H54 (cell line): ENCODE data around the gene GATC.
"Not testable (repeated sequence)": the region's sequence is repeated elsewhere in the genome, so short reads cannot be mapped to it uniquely, and the experiment has no call there.

ENCODE experiments used
- DNase-seq: peaks from one replicate; pipeline ENCODE4 v3.0.0; 2011; ENCODE audit warnings: low spot score, mixed read lengths; ENCODE audit not compliant: insufficient read length
- FAIRE-seq: peaks from 3 replicates; lab custom pipeline; 2011; peaks lifted over from hg19 to GRCh38; lab: Jason Lieb, UNC
- POLR2A ChIP-seq: IDR thresholded peaks from 2 replicates; pipeline ENCODE4 v1.6.1; 2011; ENCODE audit warnings: low read depth, mild to moderate bottlenecking, low read length

Gene GATC

DNA sequence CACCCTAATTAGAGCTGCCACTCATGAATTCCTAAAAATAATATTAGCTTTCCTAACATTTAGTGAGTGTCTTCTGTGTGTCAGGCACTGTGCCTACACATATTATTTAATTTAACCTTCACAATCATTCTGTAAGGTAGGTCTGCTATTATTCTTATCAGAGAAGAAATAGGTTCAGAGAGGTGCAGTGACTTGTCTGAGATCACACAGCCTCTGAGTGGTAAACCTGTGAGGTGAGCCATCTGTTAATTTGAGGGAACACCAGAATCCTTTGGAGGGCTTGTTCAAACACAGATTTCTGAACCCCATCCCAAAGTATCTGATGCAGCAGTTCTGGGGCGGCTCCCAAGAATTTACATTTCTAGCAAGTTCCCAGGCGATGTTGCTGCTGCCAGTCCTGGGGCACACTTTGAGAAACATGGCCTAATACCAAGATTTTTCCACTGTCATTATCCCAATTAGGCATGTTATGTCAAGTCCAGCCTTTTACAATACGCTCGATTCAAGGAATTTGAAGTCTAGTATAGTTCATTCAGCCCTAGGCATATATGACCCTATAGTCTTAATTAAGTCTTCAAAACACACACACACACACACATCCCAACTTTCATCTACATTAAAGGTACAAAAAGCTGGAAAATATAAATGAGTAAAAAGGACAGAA is 28.2 kb upstream of the GATC start:
- TF ChIP-seq POLR2A, result no peak
- no peak for FAIRE-seq
- no peak for DNase-seq

DNA sequence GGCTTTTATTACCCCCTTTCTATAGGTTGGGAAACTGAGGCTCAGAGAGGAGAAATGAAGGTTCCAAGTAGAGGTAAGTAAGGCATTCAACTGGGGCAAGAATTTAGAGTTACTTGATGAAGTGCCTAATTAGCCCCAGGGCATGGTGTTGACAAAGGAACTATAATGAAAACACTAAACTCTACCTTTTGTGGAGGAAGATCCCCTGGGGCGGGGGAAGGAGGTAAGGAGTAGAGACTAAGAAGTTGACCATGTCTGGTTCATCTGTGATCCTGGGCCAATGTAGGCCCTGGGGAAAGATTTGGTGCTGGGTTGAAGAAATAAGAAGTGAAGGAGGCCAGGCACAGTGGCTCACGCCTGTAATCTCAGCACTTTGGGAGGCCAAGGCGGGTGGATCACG is 24.5 kb upstream of the GATC start:
- no peak for FAIRE-seq
- no peak for TF ChIP-seq POLR2A
- no peak for DNase-seq

GRCh38 chr12:120422892-120423456 is 23.3 kb upstream of the GATC start:
- TF ChIP-seq POLR2A, result no peak
- DNase-seq (no peak), FAIRE-seq (no peak)

DNA sequence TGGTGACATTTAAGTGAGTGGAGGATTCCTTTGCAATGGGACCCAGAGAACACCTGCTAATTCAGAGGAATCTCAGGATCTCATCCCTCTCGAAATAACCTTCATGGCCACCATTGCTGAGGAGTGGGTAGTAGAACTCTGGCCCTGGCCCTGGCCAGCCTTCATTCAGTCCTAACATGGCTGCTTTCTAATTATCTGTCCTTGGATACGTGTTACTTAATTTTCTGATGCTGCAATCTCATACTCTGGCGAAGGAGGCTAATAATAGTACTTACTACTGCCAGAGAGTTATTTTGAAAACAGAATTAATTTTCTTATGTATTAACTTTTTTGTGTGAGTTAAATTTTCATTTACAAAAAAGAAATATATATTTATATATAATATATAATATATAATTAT is 20.4 kb upstream of the GATC start:
- TF ChIP-seq POLR2A, result no peak
- DNase-seq (no peak), FAIRE-seq (no peak)

DNA sequence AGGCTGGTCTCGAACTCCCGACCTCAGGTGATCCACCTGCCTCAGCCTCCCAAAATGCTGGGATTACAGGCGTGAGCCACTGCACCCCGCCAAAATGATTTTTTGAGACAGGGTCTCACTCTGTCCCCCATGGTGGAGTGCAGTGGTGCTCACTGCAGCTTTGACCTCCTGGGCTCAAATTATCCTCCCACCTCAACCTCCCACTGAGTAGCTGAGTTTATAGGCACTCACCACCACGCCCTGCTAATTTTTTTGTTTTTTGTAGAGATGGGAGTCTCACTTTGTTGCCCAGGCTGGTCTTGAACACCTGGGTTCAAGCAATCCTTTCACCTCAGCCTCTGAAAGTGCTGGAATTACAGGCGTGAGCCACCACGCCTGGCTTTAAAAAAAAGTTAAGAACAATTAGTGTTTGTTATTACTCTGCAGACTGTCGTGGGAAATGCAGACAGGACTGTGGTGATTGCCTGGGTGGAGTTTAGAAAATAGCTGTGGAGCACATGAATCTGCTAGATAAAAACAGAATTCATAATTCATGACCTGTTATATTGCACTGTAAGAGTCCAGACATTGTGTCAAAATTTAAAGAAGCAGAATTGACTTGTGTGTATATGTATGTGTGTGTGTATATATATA is 17.5 kb upstream of the GATC start:
- no peak for FAIRE-seq
- no peak for DNase-seq
- no peak for TF ChIP-seq POLR2A

DNA sequence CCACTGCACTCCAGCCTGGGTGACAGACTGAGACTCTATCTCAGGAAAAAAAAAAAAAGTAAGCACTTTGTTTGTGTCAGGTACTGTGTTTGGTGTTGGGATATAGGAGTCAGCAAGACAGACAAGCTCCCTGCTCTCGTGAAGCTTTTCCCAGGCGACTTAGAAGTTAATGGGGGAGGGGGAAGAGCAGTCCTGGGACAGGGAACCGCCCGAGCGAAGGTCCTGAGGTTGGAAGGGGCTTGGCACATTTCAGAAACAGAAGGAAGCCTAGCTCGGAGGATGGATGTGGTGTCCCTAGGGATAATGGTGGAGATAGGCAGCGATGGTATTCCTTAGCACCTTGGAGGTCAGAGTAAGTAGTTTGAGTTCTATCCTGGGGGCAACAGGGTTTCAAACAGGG is 16.9 kb upstream of the GATC start:
- TF ChIP-seq POLR2A, result no peak
- no peak for DNase-seq
- no peak for FAIRE-seq

GRCh38 chr12:120432772-120433525 is 13.3 kb upstream of the GATC start:
- FAIRE-seq, result no peak
- TF ChIP-seq POLR2A, result no peak
- DNase-seq, result no peak

- TF ChIP-seq POLR2A, result peak; percentile 50
- peak; percentile 94 for DNase-seq
- peak; percentile 94 for FAIRE-seq
Observed at GRCh38 chr12:120437735-120438494, 8.3 kb upstream of the GATC start, which contains the start of gene COX6A1. COX6A1 (plus strand) TSS chr12:120438113; CDS start chr12:120438127, 14 bp downstream.

- FAIRE-seq (no peak), DNase-seq (no peak)
- TF ChIP-seq POLR2A, result no peak
Observed at GRCh38 chr12:120438495-120439198, 7.6 kb upstream of the GATC start.

DNA sequence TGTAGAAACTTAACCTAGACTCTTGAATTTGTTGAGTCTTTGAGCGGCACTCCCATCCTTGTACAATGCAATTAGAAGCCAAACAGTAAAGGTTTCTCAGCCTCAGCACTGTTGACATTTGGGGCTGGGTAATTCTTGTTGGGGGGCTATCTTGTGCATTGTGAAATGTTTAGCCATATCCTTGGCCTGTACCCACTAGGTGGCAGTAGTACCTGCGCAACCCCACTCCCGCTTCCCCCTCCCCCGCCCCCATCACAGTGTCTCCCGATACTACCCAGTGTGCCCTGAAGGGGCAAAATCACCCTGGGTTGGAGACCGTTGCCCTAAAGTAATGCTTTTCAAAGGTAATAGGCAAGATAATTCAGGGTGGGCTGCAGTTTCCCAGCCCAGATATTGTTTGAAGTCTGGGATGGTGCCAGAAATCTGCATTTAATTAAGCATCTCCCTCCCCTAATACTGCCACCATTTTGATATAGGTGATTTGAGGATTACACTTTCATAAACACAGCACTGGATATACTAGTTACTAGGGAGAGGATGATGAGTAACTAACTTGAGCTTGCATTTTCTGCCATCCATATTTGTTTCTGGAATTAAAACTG is 6.5 kb upstream of the GATC start:
- DNase-seq, result no peak
- TF ChIP-seq POLR2A, result no peak
- no peak for FAIRE-seq

DNA sequence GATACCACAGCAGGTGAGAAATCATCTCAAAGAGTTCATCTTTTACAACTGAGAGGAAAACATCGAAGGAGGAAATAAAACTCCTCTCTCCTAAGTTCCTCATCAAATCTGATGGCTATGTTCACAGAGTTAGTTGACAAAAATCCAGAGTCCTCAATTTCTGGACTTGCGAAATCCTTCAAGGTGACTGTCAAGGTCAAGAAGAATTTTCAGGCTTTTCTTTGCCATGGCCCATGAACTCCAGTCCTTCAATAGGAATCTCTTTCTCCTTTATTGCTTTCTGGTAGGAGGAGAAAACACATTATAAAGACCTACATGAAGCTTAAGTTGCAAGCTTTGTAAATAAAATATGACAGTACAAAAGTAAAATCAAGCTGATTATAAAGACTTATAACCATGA is 1.6 kb upstream of the GATC start:
- DNase-seq, result no peak
- TF ChIP-seq POLR2A, result no peak
- no peak for FAIRE-seq

GRCh38 chr12:120446844-120447178 is 567 bp downstream of the GATC start:
- not testable (repeated sequence) for FAIRE-seq, DNase-seq

DNA sequence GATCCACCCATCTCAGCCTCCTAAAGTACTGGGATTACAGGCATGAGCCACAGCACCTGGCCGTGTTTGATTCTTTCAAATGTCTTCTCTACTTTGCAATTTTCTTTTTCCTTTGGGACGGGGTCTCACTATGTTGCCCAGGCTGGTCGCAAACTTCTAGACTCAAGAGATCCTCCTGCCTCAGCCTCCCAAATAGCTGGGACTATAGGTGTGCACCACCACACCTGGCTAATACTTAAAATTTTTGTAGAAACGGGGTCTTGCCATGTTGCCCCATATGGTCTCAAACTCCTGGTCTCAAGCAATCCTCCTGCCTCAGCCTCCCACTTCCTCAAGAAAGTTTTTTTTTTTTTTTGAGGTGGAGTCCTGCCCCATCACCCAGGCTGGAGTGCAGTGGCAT is 1.7 kb downstream of the GATC start:
- DNase-seq, result no peak
- no peak for TF ChIP-seq POLR2A
- no peak for FAIRE-seq

- not testable (repeated sequence) for FAIRE-seq, DNase-seq
Observed at GRCh38 chr12:120452524-120452923, 6.3 kb downstream of the GATC start.
